H9 (cell line): ENCODE data around the gene RNU1-4. TPM values are rescaled to one million over a fixed set of nuclear protein-coding genes. Genes with fewer than 3 reads are reported as not detected.
"Not testable (repeated sequence)": the region's sequence is repeated elsewhere in the genome, so short reads cannot be mapped to it uniquely, and the experiment has no call there.

Source experiments
- DNase-seq: peaks from one replicate; pipeline ENCODE4 v3.0.0-alpha.2; 2017
- H2AFZ ChIP-seq: one replicate; pipeline ENCODE4 v1.6.1; 2013; ENCODE audit warnings: mild to moderate bottlenecking, low read length, control low read depth, moderate library complexity
- H2AK5ac ChIP-seq: 2 replicates; pipeline ENCODE4 v1.6.1; 2013; ENCODE audit warnings: low read length, control low read depth, mixed read lengths; ENCODE audit not compliant: insufficient read length
- H2BK120ac ChIP-seq: one replicate; pipeline ENCODE4 v1.6.1; 2013; ENCODE audit warnings: low read depth, mild to moderate bottlenecking, low read length, control low read depth, inconsistent platforms; ENCODE audit not compliant: poor library complexity, severe bottlenecking
- H2BK12ac ChIP-seq: 2 replicates; pipeline ENCODE4 v1.6.1; 2013; ENCODE audit warnings: low read length, control low read depth, mixed read lengths, low read depth; ENCODE audit not compliant: insufficient read length
- H2BK15ac ChIP-seq: 2 replicates; pipeline ENCODE4 v1.6.1; 2013; ENCODE audit warnings: low read depth, low read length, control low read depth
- H2BK20ac ChIP-seq: one replicate; pipeline ENCODE4 v1.6.1; 2013; ENCODE audit warnings: low read depth, mild to moderate bottlenecking, low read length, control low read depth, inconsistent platforms; ENCODE audit not compliant: poor library complexity, severe bottlenecking
- H2BK5ac ChIP-seq: 2 replicates; pipeline ENCODE4 v1.6.1; 2013; ENCODE audit warnings: low read length, control low read depth, mixed read lengths; ENCODE audit not compliant: insufficient read length
- H3K14ac ChIP-seq: 2 replicates; pipeline ENCODE4 v1.6.1; 2013; ENCODE audit warnings: low read length, control low read depth; ENCODE audit not compliant: insufficient read depth
- H3K18ac ChIP-seq: 2 replicates; pipeline ENCODE4 v1.6.1; 2013; ENCODE audit warnings: low read depth, mild to moderate bottlenecking, mixed read lengths, low read length, control low read depth; ENCODE audit not compliant: insufficient read length
- H3K23ac ChIP-seq: 2 replicates; pipeline ENCODE4 v1.6.1; 2013; ENCODE audit warnings: low read length, control low read depth, mixed read lengths, low read depth; ENCODE audit not compliant: insufficient read length
- H3K23me2 ChIP-seq: 2 replicates; pipeline ENCODE4 v1.6.1; 2013; ENCODE audit warnings: low read depth, mild to moderate bottlenecking, mixed read lengths, low read length, control low read depth; ENCODE audit not compliant: insufficient read length, poor library complexity, severe bottlenecking
- H3K27ac ChIP-seq: 2 replicates; pipeline ENCODE4 v1.5.1; 2013; ENCODE audit warnings: low read length, control low read depth, mixed read lengths, low read depth; ENCODE audit not compliant: insufficient read length
- H3K27me3 ChIP-seq: 2 replicates; pipeline ENCODE4 v1.6.1; 2013; ENCODE audit warnings: low read length, control low read depth, inconsistent platforms; ENCODE audit not compliant: insufficient read depth
- H3K4ac ChIP-seq: 2 replicates; pipeline ENCODE4 v1.6.1; 2013; ENCODE audit warnings: low read depth, mild to moderate bottlenecking, control low read depth, inconsistent platforms, low read length, moderate library complexity
- H3K4me1 ChIP-seq: 2 replicates; pipeline ENCODE4 v1.6.1; 2013; ENCODE audit warnings: low read length, control low read depth, inconsistent platforms; ENCODE audit not compliant: insufficient read depth
- H3K4me2 ChIP-seq: 2 replicates; pipeline ENCODE4 v1.6.1; 2013; ENCODE audit warnings: low read length, control low read depth, mixed read lengths; ENCODE audit not compliant: insufficient read length, insufficient read depth
- H3K56ac ChIP-seq: 2 replicates; pipeline ENCODE4 v1.6.1; 2013; ENCODE audit warnings: low read depth, mild to moderate bottlenecking, mixed read lengths, low read length, control low read depth; ENCODE audit not compliant: insufficient read length
- H3K79me1 ChIP-seq: 2 replicates; pipeline ENCODE4 v1.6.1; 2013; ENCODE audit warnings: low read depth, mild to moderate bottlenecking, moderate library complexity, low read length, control low read depth, inconsistent platforms; ENCODE audit not compliant: insufficient read depth, poor library complexity, severe bottlenecking
- H3K79me2 ChIP-seq: 2 replicates; pipeline ENCODE4 v1.6.1; 2013; ENCODE audit warnings: low read length, control low read depth, inconsistent platforms; ENCODE audit not compliant: insufficient read depth
- H3K9ac ChIP-seq: 2 replicates; pipeline ENCODE4 v1.6.1; 2013; ENCODE audit warnings: low read length, control low read depth, mixed read lengths; ENCODE audit not compliant: insufficient read length; ENCODE audit errors: extremely low read depth
- H3K9me3 ChIP-seq: one replicate; pipeline ENCODE4 v1.6.1; 2013; ENCODE audit warnings: low read depth, low read length, inconsistent platforms; ENCODE audit not compliant: control insufficient read depth
- H3T11ph ChIP-seq: one replicate; pipeline ENCODE4 v1.6.1; 2013; ENCODE audit warnings: mild to moderate bottlenecking, low read length, control low read depth, inconsistent platforms
- H4K20me1 ChIP-seq: one replicate; pipeline ENCODE4 v1.6.1; 2013; ENCODE audit not compliant: control insufficient read depth, insufficient read length, insufficient read depth
- H4K5ac ChIP-seq: 2 replicates; pipeline ENCODE4 v1.6.1; 2013; ENCODE audit warnings: low read depth, mild to moderate bottlenecking, mixed read lengths, low read length, control low read depth; ENCODE audit not compliant: insufficient read length
- H4K8ac ChIP-seq: replicated peaks from 2 replicates; pipeline ENCODE4 v1.6.1; 2013; ENCODE audit warnings: low read length, control low read depth, mixed read lengths, low read depth; ENCODE audit not compliant: insufficient read length
- H4K91ac ChIP-seq: 2 replicates; pipeline ENCODE4 v1.6.1; 2013; ENCODE audit warnings: low read depth, mild to moderate bottlenecking, moderate library complexity, mixed read lengths, low read length, control low read depth; ENCODE audit not compliant: insufficient read length
- H3K27ac Mint-ChIP-seq, 3 experiments: 2 replicates in 2 of 3; 3 replicates in 1 of 3; pipeline ENCODE4 v1.8.0; 2020 to 2021; ENCODE audit warnings: mixed read lengths in 3 of 3, mild to moderate bottlenecking in 1 of 3, moderate library complexity in 1 of 3
- H3K27me3 Mint-ChIP-seq: 2 replicates; pipeline ENCODE4 v1.8.0; 2021; ENCODE audit warnings: low read depth, mild to moderate bottlenecking, moderate library complexity, mixed read lengths
- H3K36me3 Mint-ChIP-seq, 3 experiments: 2 replicates in 2 of 3; 3 replicates in 1 of 3; pipeline ENCODE4 v1.8.0; 2020 to 2021; ENCODE audit warnings: low read depth in 3 of 3, mixed read lengths in 3 of 3; ENCODE audit not compliant: insufficient read depth in 1 of 3
- H3K4me1 Mint-ChIP-seq, 2 experiments: 2 replicates each; pipeline ENCODE4 v1.8.0; 2020; ENCODE audit warnings: mixed read lengths in 2 of 2
- H3K4me3 Mint-ChIP-seq, 2 experiments: 2 replicates in 1 of 2; 3 replicates in 1 of 2; pipeline ENCODE4 v1.8.0; 2020 to 2021; ENCODE audit warnings: mild to moderate bottlenecking in 2 of 2, mixed read lengths in 2 of 2, moderate library complexity in 1 of 2
- H3K9me3 Mint-ChIP-seq, 2 experiments: 2 replicates in 1 of 2; 3 replicates in 1 of 2; pipeline ENCODE4 v1.8.0; 2020; ENCODE audit warnings: mild to moderate bottlenecking in 2 of 2, mixed read lengths in 2 of 2, moderate library complexity in 1 of 2
- WGBS: extraction: QIAGEN DNeasy Blood & Tissue Kit; methylation state at CpG from one replicate; pipeline ENCODE4 v1.1.7; 2013; ENCODE audit warnings: missing lambda C conversion rate, low lambda C conversion rate, mixed read lengths; ENCODE audit not compliant: insufficient read length; ENCODE audit errors: extremely low coverage; 5-methylcytosine and 5-hydroxymethylcytosine counted together
- total RNA-seq: library from RNA; stranded (reverse); gene quantifications from 2 replicates; pipeline ENCODE4 v1.2.1, GENCODE V29; 2021

The RNU1-4 gene
- total RNA-seq, 1 experiment from 2014 or later = 2,051 TPM

DNA sequence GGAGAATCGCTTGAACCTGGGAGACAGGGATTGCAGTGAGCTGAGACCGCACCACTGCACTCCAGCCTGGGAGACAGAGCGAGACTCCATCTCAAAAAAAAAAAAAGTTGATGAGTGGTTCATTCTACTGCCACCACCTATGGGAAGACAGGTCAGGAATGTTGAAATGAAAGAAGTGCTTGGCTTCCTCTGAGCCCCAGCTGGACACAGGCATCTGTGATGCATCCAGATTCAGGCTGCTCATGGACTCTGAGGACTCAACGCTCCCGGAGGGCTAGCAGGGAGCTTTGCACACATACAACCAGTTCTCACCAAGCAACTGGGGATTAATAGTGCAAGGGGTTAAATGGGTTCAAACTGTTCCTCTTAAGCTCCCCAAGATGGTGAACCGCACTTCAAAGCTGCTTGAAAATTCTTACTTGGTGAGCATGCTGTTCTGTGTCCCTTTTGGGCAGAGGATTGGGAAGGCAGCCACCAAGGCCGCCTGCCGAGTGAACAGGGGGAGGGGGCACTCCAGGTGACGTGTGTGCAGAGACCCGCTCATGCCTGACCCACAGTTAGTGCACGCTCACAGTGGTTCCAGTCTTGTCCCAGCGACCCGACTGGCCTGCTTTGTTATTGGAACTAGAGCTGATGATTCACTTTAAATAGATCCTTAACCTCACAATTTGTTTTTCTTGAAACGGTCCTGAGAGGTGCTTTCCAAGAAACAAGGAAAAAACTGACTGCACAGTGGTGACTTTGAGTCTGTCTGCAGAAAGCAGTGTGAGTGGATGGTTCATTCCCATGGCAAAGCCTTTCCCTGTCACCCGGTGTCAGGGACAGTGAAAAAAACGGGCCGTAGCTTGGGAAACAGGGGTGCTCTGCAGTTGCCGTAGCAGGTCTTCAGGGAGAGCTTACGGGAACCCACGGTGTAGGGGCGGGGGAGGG is 32.2 kb downstream of the RNU1-4 start:
- not testable (repeated sequence) for H4K91ac ChIP-seq, H3K14ac ChIP-seq
- peak; percentile 32 for DNase-seq

DNA sequence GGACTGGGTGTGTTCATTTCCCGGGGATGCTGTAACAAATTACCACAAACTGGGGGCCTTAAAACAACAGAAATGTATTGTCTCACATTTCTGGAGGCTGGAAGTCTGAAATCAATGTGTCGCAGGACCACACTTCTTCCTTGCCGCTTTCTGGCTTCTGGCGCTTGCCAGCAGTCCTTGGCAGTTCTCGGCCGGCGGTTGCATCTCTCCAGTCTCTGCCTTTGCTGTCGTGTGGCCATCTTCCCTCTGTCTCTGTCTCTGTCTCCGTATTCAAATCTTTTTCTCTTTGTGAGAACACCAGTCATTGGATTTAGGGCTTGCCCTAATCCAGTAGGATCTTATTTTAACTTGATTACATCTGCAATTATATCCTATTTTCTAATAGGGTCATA is 32.9 kb downstream of the RNU1-4 start:
- H2BK120ac ChIP-seq = not testable (repeated sequence)

More for the DNA sequence above, 32.2 kb downstream of the RNU1-4 start:
- H3K4me1 ChIP-seq, H2BK20ac ChIP-seq, H4K8ac ChIP-seq, H3K36me3 Mint-ChIP-seq, H3K18ac ChIP-seq, H2AFZ ChIP-seq, H2AK5ac ChIP-seq, H3K27me3 ChIP-seq, H2BK15ac ChIP-seq, H3K79me2 ChIP-seq, H3K23ac ChIP-seq, H2BK12ac ChIP-seq, H3K9me3 ChIP-seq, H2BK120ac ChIP-seq, H3K9me3 Mint-ChIP-seq, H3K27ac Mint-ChIP-seq, H3K27ac ChIP-seq, H3K56ac ChIP-seq, H3K4me3 Mint-ChIP-seq, H2BK5ac ChIP-seq, H4K20me1 ChIP-seq, H4K5ac ChIP-seq, H3K9ac ChIP-seq, H3K4ac ChIP-seq, H3K23me2 ChIP-seq, H3K79me1 ChIP-seq, H3T11ph ChIP-seq, H3K4me2 ChIP-seq: not testable (repeated sequence)
- WGBS = no CpG with 5 or more reads among the region's 21 CpGs
- Mint-ChIP-seq H3K4me1 (peaks cover 12 to 16% of the 10 kb centered on the region in 2 experiments), H3K27me3 (peaks cover 13% of the 10 kb centered on the region)

More for the DNA sequence above, 32.9 kb downstream of the RNU1-4 start:
- H3K4me2 ChIP-seq, H3K23ac ChIP-seq, H3K56ac ChIP-seq, H3K9me3 ChIP-seq, H2AFZ ChIP-seq, H3K27ac Mint-ChIP-seq, H3K79me2 ChIP-seq, H3K4me3 Mint-ChIP-seq, H2BK5ac ChIP-seq, H4K91ac ChIP-seq, H3T11ph ChIP-seq, H3K18ac ChIP-seq, H3K4ac ChIP-seq, H2AK5ac ChIP-seq, H4K20me1 ChIP-seq, H3K36me3 Mint-ChIP-seq, H4K8ac ChIP-seq, H3K14ac ChIP-seq, H3K27me3 ChIP-seq, H3K9me3 Mint-ChIP-seq, H3K4me1 ChIP-seq, H3K23me2 ChIP-seq, H3K9ac ChIP-seq, H3K27ac ChIP-seq, H2BK12ac ChIP-seq, H2BK15ac ChIP-seq, DNase-seq, H4K5ac ChIP-seq, H3K79me1 ChIP-seq, H2BK20ac ChIP-seq: not testable (repeated sequence)
- no CpG with 5 or more reads among the region's 9 CpGs for WGBS
- Mint-ChIP-seq H3K27me3 (peaks cover 18% of the 10 kb centered on the region), H3K4me1 (peaks cover 12 to 16% of the 10 kb centered on the region in 2 experiments)
